NCI-H446 treated with DMSO at 0.1 percent for 48 hours (cell line): Measurements from ENCODE around the gene CCDC169.
A peak's percentile ranks its signal among the peaks of the same experiment; 100 is the strongest.
"Not testable (repeated sequence)": the region's sequence is repeated elsewhere in the genome, so short reads cannot be mapped to it uniquely, and the experiment has no call there.

Source experiments
- DNase-seq: peaks from one replicate; lab custom pipeline; 2025; lab: John Stamatoyannopoulos, UW

The CCDC169 gene

DNA sequence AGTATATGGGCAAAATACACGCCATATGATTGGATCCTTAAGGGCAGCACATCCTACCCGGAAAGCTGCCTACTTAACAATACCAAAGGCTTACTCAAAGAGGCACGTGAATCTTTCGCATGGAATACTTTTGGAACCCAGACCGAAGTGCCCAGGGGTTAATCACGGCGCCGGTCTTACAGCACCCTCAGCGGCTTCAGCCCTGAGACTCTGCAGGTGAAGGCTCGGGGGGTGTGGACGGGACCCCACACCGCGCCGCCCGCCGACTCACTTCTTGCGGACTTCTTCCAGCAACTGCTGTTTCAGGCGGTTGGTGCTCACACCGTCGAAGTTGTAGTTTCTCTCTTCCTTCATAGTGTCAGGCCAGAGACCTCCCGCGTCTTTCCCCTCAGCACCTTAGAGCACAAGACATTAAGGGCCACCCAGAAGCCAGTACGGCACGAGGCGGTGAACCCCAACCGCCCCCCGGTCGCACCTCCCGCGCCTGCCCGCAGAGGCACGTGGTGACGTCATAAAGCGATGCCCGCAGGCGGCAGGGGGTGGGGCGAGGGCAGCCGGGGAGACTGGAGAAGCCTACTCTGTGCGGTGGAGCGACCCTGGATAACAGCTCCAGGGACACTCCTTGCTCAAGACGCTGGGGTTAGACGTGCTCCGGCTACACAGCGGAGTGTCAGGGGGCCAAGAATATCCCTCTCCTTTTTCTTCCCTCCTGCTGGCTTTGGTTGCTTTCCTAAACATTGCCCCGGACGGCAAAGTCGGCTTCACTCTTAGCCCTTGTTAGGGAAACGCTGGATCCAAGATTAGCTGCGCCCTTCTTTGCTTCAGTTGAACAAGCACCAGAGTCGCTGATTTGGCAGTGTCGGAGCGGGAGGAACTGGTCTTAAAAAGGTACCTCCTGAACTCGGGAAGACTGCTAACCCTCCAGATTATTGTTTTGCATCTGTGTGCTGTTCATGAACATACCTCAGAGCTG is at the start of gene CCDC169:
Gene CCDC169 (minus strand): TSS at position 449 of the 973 bp plus-strand sequence. CDS start 95 bp downstream, at position 354.
- peak; percentile 35 for DNase-seq

- DNase-seq, result peak; percentile 83
Observed at GRCh38 chr13:36346222-36347083, 48.8 kb upstream of the CCDC169 start, which contains the start of gene SPART. TSS of gene SPART (minus strand) at chr13:36346394. CDS start at chr13:36335830, 10,564 bp downstream.

- peak; percentile 39 for DNase-seq
Observed at GRCh38 chr13:36345438-36346221, 48.0 kb upstream of the CCDC169 start.

DNA sequence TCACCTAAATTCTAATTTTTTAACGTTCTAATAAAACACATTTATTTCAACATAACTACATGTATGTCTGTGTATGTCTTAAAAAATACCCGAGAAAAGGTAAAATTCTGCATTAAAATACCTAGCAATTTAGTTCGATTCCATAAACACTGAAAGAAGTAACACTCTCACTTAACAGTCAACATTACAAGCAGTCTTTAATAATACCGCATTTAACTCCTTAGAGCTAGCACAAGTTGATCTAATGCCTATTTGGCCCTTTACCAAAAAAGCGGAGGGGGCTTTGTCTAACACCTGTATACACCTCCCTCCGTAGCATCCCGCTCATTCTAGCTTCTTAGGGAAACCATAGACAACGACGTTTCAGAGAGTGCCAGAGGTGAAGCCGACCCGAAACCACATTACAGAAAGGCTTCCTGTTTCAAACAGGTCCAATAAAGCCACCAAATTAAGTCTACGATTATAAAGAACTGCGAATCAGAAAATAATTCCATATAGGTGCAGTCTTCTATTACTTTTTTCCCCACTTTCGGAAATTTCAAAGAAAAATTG is 47.3 kb upstream of the CCDC169 start:
- DNase-seq, result no peak

- DNase-seq, result no peak
Observed at GRCh38 chr13:36344173-36344572, 46.6 kb upstream of the CCDC169 start.

- DNase-seq, result no peak
Observed at GRCh38 chr13:36343766-36344165, 46.2 kb upstream of the CCDC169 start.

DNA sequence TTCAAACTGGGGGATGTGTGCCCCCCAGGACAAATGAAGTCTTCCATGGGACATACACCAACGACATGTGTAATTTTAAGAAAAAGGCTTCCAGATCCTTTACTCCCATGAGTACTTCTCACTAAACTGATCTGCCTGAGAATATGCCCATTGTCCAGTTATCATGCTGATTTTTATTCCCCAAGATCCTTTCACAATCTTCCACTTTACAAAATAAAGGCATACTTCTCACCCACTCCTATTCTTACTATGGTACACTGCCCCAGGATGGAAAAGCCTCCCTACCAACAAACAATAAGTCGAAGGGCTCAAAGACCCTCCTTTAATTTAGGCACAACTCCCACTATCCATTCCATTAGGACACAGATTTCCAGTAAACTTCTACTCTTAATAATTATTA is 45.1 kb upstream of the CCDC169 start:
- DNase-seq, result no peak

DNA sequence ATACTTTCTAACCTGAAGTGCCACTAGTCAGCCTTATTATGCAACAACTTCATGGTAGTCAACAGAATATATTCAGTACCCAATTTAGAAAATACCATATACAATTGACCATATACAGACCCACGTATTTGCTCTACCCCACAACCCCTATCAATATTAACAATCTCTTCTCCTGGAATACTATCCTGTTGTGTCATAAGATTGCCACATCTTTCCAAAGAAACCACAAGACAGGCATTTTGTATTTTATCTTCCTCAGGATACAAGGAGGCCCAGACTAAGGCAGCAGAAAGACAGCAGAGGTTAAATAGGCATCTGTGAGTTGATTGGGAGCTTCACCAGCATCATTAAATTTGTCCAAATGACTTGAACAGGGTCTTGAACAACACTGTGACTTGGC is 44.1 kb upstream of the CCDC169 start:
- DNase-seq, result no peak

- no peak for DNase-seq
Observed at GRCh38 chr13:36339600-36340155, 42.1 kb upstream of the CCDC169 start.

GRCh38 chr13:36337938-36338641 is 40.5 kb upstream of the CCDC169 start:
- no peak for DNase-seq

- DNase-seq, result no peak
Observed at GRCh38 chr13:36332986-36333385, 35.4 kb upstream of the CCDC169 start.

- DNase-seq, result not testable (repeated sequence)
Observed at GRCh38 chr13:36332255-36332654, 34.6 kb upstream of the CCDC169 start.

DNA sequence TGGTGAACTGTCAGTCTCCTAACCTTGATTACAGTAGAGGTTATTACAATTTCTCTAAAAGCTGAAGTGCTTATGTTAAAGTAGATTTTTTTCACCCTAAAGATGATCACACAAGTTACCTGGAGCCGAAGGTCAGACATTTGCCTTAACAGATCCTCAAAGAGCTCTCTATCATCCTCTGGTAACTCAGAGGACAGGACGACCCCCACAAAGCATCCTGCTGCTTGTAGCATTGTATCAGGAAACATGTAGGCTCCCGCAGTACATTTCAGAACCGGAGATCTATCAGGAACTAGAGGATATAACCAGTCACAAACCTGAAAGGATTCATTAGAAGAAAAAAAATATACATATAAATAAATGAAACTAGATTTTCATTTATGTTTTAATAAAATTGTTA is 33.7 kb upstream of the CCDC169 start:
- DNase-seq, result no peak

- no peak for DNase-seq
Observed at GRCh38 chr13:36329361-36329760, 31.7 kb upstream of the CCDC169 start.

DNA sequence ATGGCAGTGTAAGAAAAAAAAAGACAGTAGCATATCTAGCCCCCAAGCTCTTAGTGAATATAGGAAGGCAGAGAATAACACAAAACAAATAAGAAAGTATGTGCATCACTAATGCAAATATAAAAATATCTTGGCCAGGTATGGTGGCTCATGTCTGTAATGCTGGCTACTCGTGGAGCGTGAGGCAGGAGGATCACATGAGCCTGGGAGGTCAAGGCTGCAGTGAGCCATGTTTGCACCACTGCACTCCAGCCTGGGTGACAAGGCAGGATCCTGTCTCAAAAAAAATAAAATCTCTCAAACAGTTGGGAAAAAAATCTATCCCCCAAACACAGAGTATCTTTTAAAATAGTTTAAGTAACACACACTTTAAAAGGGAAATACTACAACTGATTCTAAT is 31.2 kb upstream of the CCDC169 start:
- DNase-seq, result no peak

- no peak for DNase-seq
Observed at GRCh38 chr13:36325912-36326311, 28.3 kb upstream of the CCDC169 start.

- not testable (repeated sequence) for DNase-seq
Observed at GRCh38 chr13:36324881-36325280, 27.3 kb upstream of the CCDC169 start.

GRCh38 chr13:36323951-36324566 is 26.4 kb upstream of the CCDC169 start:
- no peak for DNase-seq

DNA sequence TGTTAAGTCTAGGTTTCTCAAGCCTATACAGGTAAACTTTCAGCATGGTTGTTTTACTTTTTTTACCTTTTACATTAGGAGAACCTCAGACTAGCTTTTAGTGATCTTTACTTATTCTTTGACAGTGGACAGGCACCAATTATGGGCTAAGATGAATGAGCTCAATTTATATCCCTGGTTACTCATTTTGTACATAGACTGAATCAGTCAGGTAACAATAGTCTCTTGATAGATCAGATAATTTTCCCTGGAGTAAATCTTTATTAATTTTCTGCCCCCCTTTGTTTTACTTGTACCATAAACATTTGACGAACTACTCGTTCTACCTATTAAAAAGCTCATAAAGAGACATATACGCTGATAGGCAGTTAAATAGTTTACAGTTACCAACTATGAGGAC is 25.8 kb upstream of the CCDC169 start:
- no peak for DNase-seq

GRCh38 chr13:36319793-36320192 is 22.2 kb upstream of the CCDC169 start:
- not testable (repeated sequence) for DNase-seq
